ENCODE data around the gene ZNF532. TPM values are rescaled to one million over a fixed set of nuclear protein-coding genes. Genes with fewer than 3 reads are reported as not detected.
"Not testable (repeated sequence)": the region's sequence is repeated elsewhere in the genome, so short reads cannot be mapped to it uniquely, and the experiment has no call there.

The ZNF532 gene
- total RNA-seq, 1 donor from 2014 or later, result 49.4 TPM

- no peak for DNase-seq (ENCODE audit: low read depth)
Measured at GRCh38 chr18:58898010-58898799, 33.5 kb downstream of the ZNF532 start.

- no peak for DNase-seq (ENCODE audit: low read depth)
Measured at GRCh38 chr18:58900015-58900649, 35.5 kb downstream of the ZNF532 start.

- no peak for DNase-seq (ENCODE audit: low read depth)
Measured at GRCh38 chr18:58901143-58901542, 36.5 kb downstream of the ZNF532 start.

GRCh38 chr18:58901783-58902182 is 37.1 kb downstream of the ZNF532 start:
- no peak for DNase-seq (ENCODE audit: low read depth)

GRCh38 chr18:58902961-58903360 is 38.3 kb downstream of the ZNF532 start:
- no peak for DNase-seq (ENCODE audit: low read depth)

- DNase-seq (ENCODE audit: low read depth), result no peak
Measured at GRCh38 chr18:58903533-58903932, 38.9 kb downstream of the ZNF532 start.

- DNase-seq (ENCODE audit: low read depth), result no peak
Measured at GRCh38 chr18:58905777-58906428, 41.2 kb downstream of the ZNF532 start.

- DNase-seq (ENCODE audit: low read depth), result no peak
Measured at GRCh38 chr18:58908006-58908405, 43.3 kb downstream of the ZNF532 start.

GRCh38 chr18:58909521-58909920 is 44.8 kb downstream of the ZNF532 start:
- no peak for DNase-seq (ENCODE audit: low read depth)

- DNase-seq (ENCODE audit: low read depth), result no peak
Measured at GRCh38 chr18:58911241-58911640, 46.6 kb downstream of the ZNF532 start.

GRCh38 chr18:58911766-58912165 is 47.1 kb downstream of the ZNF532 start:
- DNase-seq (ENCODE audit: low read depth), result no peak

GRCh38 chr18:58915006-58915799 is 50.5 kb downstream of the ZNF532 start:
- DNase-seq (ENCODE audit: low read depth), result peak; percentile 74

- no peak for DNase-seq (ENCODE audit: low read depth)
Measured at GRCh38 chr18:58915995-58916394, 51.3 kb downstream of the ZNF532 start.

- not testable (repeated sequence) for DNase-seq (ENCODE audit: low read depth)
Measured at GRCh38 chr18:58919934-58920333, 55.3 kb downstream of the ZNF532 start.

GRCh38 chr18:58922995-58923394 is 58.3 kb downstream of the ZNF532 start:
- DNase-seq (ENCODE audit: low read depth), result no peak

- no peak for DNase-seq (ENCODE audit: low read depth)
Measured at GRCh38 chr18:58924473-58924872, 59.8 kb downstream of the ZNF532 start.

GRCh38 chr18:58927659-58928058 is 63.0 kb downstream of the ZNF532 start:
- DNase-seq (ENCODE audit: low read depth), result no peak

- no peak for DNase-seq (ENCODE audit: low read depth)
Measured at GRCh38 chr18:58928386-58928785, 63.7 kb downstream of the ZNF532 start.

- DNase-seq (ENCODE audit: low read depth), result no peak
Measured at GRCh38 chr18:58929206-58929605, 64.5 kb downstream of the ZNF532 start.

- DNase-seq (ENCODE audit: low read depth), result no peak
Measured at GRCh38 chr18:58934356-58934755, 69.7 kb downstream of the ZNF532 start.

- no peak for DNase-seq (ENCODE audit: low read depth)
Measured at GRCh38 chr18:58934933-58935577, 70.4 kb downstream of the ZNF532 start.
